B cell (primary cell): ENCODE results near the gene ARAP1.

ENCODE experiments used
- CTCF ChIP-seq: fragments of 200-600 bp; IDR thresholded peaks from one replicate; pipeline ENCODE4 v1.8.0; 2022; ENCODE audit warnings: antibody characterized with exemption, mild to moderate bottlenecking
- EZH2 ChIP-seq: IDR thresholded peaks from 2 replicates; pipeline ENCODE4 v1.6.1; 2012; ENCODE audit warnings: borderline replicate concordance, low read depth, mild to moderate bottlenecking, moderate library complexity, low read length; ENCODE audit not compliant: insufficient read depth, poor library complexity, severe bottlenecking

- TF ChIP-seq CTCF (no peak), EZH2 (no peak)
Measured at GRCh38 chr11:72722050-72722748, 30.0 kb downstream of the ARAP1 start.
